ENCODE results near the gene GPC6. TPM values are rescaled to one million over a fixed set of nuclear protein-coding genes. Genes with fewer than 3 reads are reported as not detected.

Gene GPC6
- total RNA-seq, 1 experiment from 2014 or later = 1.6 TPM

GRCh38 chr13:94065741-94066140, 839.1 kb downstream of the GPC6 start:
- no peaks in the 10 kb centered on the region for H3K4me1 ChIP-seq (replicated peaks)
- no peaks in the 10 kb centered on the region for H3K27me3 ChIP-seq (replicated peaks)
- no peak overlapping the region for H3K27ac ChIP-seq
- no peak overlapping the region for H3K4me3 ChIP-seq
- no peaks in the 10 kb centered on the region for H3K36me3 ChIP-seq
- no peaks in the 10 kb centered on the region for H3K9me3 ChIP-seq (replicated peaks)
- DNase-seq (ENCODE audit: low read depth in 1 of 2, low spot score in 2 of 2) = no peak

GRCh38 chr13:94073007-94073744, 846.6 kb downstream of the GPC6 start:
- no peaks in the 10 kb centered on the region for H3K9me3 ChIP-seq (replicated peaks)
- no peak overlapping the region for H3K4me3 ChIP-seq
- H3K36me3 ChIP-seq = no peaks in the 10 kb centered on the region
- no peaks in the 10 kb centered on the region for H3K27me3 ChIP-seq (replicated peaks)
- no peaks in the 10 kb centered on the region for H3K4me1 ChIP-seq (replicated peaks)
- DNase-seq (ENCODE audit: low read depth in 1 of 2, low spot score in 2 of 2) = no peak
- no peak overlapping the region for H3K27ac ChIP-seq

GRCh38 chr13:94079876-94080275, 853.3 kb downstream of the GPC6 start:
- no peaks in the 10 kb centered on the region for H3K27me3 ChIP-seq (replicated peaks)
- H3K9me3 ChIP-seq (replicated peaks) = no peaks in the 10 kb centered on the region
- H3K27ac ChIP-seq = no peak overlapping the region
- H3K4me3 ChIP-seq = no peak overlapping the region
- DNase-seq (ENCODE audit: low read depth in 1 of 2, low spot score in 2 of 2) = no peak
- H3K36me3 ChIP-seq = no peaks in the 10 kb centered on the region
- H3K4me1 ChIP-seq (replicated peaks) = no peaks in the 10 kb centered on the region

GRCh38 chr13:94080527-94080926, 853.9 kb downstream of the GPC6 start:
- H3K27ac ChIP-seq = no peak overlapping the region
- no peaks in the 10 kb centered on the region for H3K27me3 ChIP-seq (replicated peaks)
- no peak overlapping the region for H3K4me3 ChIP-seq
- no peak for DNase-seq (ENCODE audit: low read depth in 1 of 2, low spot score in 2 of 2)
- no peaks in the 10 kb centered on the region for H3K36me3 ChIP-seq
- H3K9me3 ChIP-seq (replicated peaks) = no peaks in the 10 kb centered on the region
- H3K4me1 ChIP-seq (replicated peaks) = no peaks in the 10 kb centered on the region

- DNase-seq (ENCODE audit: low read depth in 1 of 2, low spot score in 2 of 2) = no peak
- no peaks in the 10 kb centered on the region for H3K4me1 ChIP-seq (replicated peaks)
- no peak overlapping the region for H3K4me3 ChIP-seq
- no peaks in the 10 kb centered on the region for H3K27me3 ChIP-seq (replicated peaks)
- H3K27ac ChIP-seq = no peak overlapping the region
- H3K9me3 ChIP-seq (replicated peaks) = no peaks in the 10 kb centered on the region
- no peaks in the 10 kb centered on the region for H3K36me3 ChIP-seq
Observed at GRCh38 chr13:94087100-94087499, 860.5 kb downstream of the GPC6 start.

- H3K9me3 ChIP-seq (replicated peaks) = no peaks in the 10 kb centered on the region
- no peaks in the 10 kb centered on the region for H3K36me3 ChIP-seq
- no peak overlapping the region for H3K27ac ChIP-seq
- H3K4me1 ChIP-seq (replicated peaks) = no peaks in the 10 kb centered on the region
- no peak for DNase-seq (ENCODE audit: low read depth in 1 of 2, low spot score in 2 of 2)
- H3K27me3 ChIP-seq (replicated peaks) = no peaks in the 10 kb centered on the region
- H3K4me3 ChIP-seq = no peak overlapping the region
Observed at GRCh38 chr13:94088742-94089141, 862.1 kb downstream of the GPC6 start.

GRCh38 chr13:94090773-94091480, 864.3 kb downstream of the GPC6 start:
- no peaks in the 10 kb centered on the region for H3K4me1 ChIP-seq (replicated peaks)
- no peak for DNase-seq (ENCODE audit: low read depth in 1 of 2, low spot score in 2 of 2)
- no peaks in the 10 kb centered on the region for H3K36me3 ChIP-seq
- no peak overlapping the region for H3K27ac ChIP-seq
- H3K9me3 ChIP-seq (replicated peaks) = no peaks in the 10 kb centered on the region
- no peak overlapping the region for H3K4me3 ChIP-seq
- no peaks in the 10 kb centered on the region for H3K27me3 ChIP-seq (replicated peaks)

GRCh38 chr13:94093652-94094315, 867.2 kb downstream of the GPC6 start:
- no peak for DNase-seq (ENCODE audit: low read depth in 1 of 2, low spot score in 2 of 2)
- Histone ChIP-seq H3K27ac (no peak overlapping the region), H3K4me1 (replicated peaks) (no peaks in the 10 kb centered on the region), H3K27me3 (replicated peaks) (no peaks in the 10 kb centered on the region), H3K9me3 (replicated peaks) (no peaks in the 10 kb centered on the region), H3K36me3 (no peaks in the 10 kb centered on the region), H3K4me3 (no peak overlapping the region)

- no peak overlapping the region for H3K4me3 ChIP-seq
- H3K9me3 ChIP-seq (replicated peaks) = no peaks in the 10 kb centered on the region
- no peak overlapping the region for H3K27ac ChIP-seq
- H3K4me1 ChIP-seq (replicated peaks) = no peaks in the 10 kb centered on the region
- no peaks in the 10 kb centered on the region for H3K36me3 ChIP-seq
- no peak for DNase-seq (ENCODE audit: low read depth in 1 of 2, low spot score in 2 of 2)
- no peaks in the 10 kb centered on the region for H3K27me3 ChIP-seq (replicated peaks)
Observed at GRCh38 chr13:94109715-94110374, 883.2 kb downstream of the GPC6 start.

- Histone ChIP-seq H3K4me1 (replicated peaks) (no peaks in the 10 kb centered on the region), H3K9me3 (replicated peaks) (no peaks in the 10 kb centered on the region), H3K27me3 (replicated peaks) (no peaks in the 10 kb centered on the region), H3K27ac (no peak overlapping the region), H3K4me3 (no peak overlapping the region), H3K36me3 (no peaks in the 10 kb centered on the region)
- no peak for DNase-seq (ENCODE audit: low read depth in 1 of 2, low spot score in 2 of 2)
Observed at GRCh38 chr13:94112227-94112626, 885.6 kb downstream of the GPC6 start.

GRCh38 chr13:94112731-94113130, 886.1 kb downstream of the GPC6 start:
- Histone ChIP-seq H3K4me1 (replicated peaks) (no peaks in the 10 kb centered on the region), H3K27ac (no peak overlapping the region), H3K4me3 (no peak overlapping the region), H3K36me3 (no peaks in the 10 kb centered on the region), H3K9me3 (replicated peaks) (no peaks in the 10 kb centered on the region), H3K27me3 (replicated peaks) (no peaks in the 10 kb centered on the region)
- no peak for DNase-seq (ENCODE audit: low read depth in 1 of 2, low spot score in 2 of 2)

GRCh38 chr13:94113245-94113644, 886.6 kb downstream of the GPC6 start:
- Histone ChIP-seq H3K9me3 (replicated peaks) (no peaks in the 10 kb centered on the region), H3K27ac (no peak overlapping the region)

GRCh38 chr13:94114166-94114565, 887.6 kb downstream of the GPC6 start:
- Histone ChIP-seq H3K36me3 (no peaks in the 10 kb centered on the region), H3K9me3 (replicated peaks) (no peaks in the 10 kb centered on the region), H3K27me3 (replicated peaks) (no peaks in the 10 kb centered on the region), H3K27ac (no peak overlapping the region), H3K4me1 (replicated peaks) (no peaks in the 10 kb centered on the region), H3K4me3 (no peak overlapping the region)
- no peak for DNase-seq (ENCODE audit: low read depth in 1 of 2, low spot score in 2 of 2)

More at GRCh38 chr13:94113245-94113644, 886.6 kb downstream of the GPC6 start:
- no peak overlapping the region for H3K4me3 ChIP-seq
- no peaks in the 10 kb centered on the region for H3K36me3 ChIP-seq
- H3K4me1 ChIP-seq (replicated peaks) = no peaks in the 10 kb centered on the region
- H3K27me3 ChIP-seq (replicated peaks) = no peaks in the 10 kb centered on the region
- DNase-seq (ENCODE audit: low read depth in 1 of 2, low spot score in 2 of 2) = no peak

GRCh38 chr13:94115054-94115453, 888.4 kb downstream of the GPC6 start:
- no peaks in the 10 kb centered on the region for H3K27me3 ChIP-seq (replicated peaks)
- no peaks in the 10 kb centered on the region for H3K9me3 ChIP-seq (replicated peaks)
- H3K36me3 ChIP-seq = no peaks in the 10 kb centered on the region
- no peak overlapping the region for H3K27ac ChIP-seq
- no peaks in the 10 kb centered on the region for H3K4me1 ChIP-seq (replicated peaks)
- H3K4me3 ChIP-seq = no peak overlapping the region
- no peak for DNase-seq (ENCODE audit: low read depth in 1 of 2, low spot score in 2 of 2)

Measured in SJSA1 (cell line).